ENCODE measurements around the gene CENPQ.

The CENPQ gene, protein sequence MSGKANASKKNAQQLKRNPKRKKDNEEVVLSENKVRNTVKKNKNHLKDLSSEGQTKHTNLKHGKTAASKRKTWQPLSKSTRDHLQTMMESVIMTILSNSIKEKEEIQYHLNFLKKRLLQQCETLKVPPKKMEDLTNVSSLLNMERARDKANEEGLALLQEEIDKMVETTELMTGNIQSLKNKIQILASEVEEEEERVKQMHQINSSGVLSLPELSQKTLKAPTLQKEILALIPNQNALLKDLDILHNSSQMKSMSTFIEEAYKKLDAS

DNA sequence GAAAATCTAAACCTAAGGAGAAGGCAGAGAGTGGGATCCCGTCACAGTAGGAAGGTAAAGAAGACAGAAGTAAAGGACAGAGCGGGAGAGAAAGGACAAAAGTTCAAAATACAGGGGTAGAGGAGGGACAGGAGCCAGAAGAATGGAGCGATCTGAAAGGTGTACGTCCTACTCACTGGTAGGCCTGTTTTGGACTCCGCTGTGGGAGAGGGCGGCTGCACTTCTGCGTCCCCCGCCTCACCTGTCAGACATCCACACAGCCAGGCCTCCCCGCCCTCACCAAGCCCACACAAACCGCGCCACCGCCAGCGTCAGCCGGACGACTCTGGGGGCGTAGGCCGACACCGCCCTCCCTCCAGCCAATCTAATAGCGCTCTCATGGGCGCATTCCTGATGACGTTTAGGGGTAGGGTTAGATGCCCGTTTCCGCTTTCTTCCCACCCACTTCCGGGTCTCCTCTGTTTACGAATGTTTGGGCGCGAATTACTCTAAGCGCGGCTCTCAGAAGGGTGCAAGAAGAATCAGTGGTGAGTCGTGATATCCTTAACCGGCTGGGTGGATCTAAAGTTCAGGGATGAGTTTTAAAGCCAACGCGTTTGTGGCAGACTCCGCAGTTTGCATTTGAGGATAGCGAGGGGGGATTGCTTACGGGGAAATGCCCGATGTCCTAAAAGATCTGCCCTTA, at the start of gene CENPQ, which contains the start of gene MMUT:
TSS of gene CENPQ (plus strand) at position 444 of the 685 bp plus-strand sequence. CDS start 6,807 bp downstream, outside the sequence.
TSS of gene MMUT (minus strand) at position 327 of the 685 bp plus-strand sequence. CDS start 3,787 bp downstream, outside the sequence.
- DNase-seq (ENCODE audit: low read depth), result peak; percentile 82
- peak within 1 kb of the TSS; percentile 91 for H3K4me3 ChIP-seq (ENCODE audit: low read depth, low read length)
- TF ChIP-seq, protein P1, sequence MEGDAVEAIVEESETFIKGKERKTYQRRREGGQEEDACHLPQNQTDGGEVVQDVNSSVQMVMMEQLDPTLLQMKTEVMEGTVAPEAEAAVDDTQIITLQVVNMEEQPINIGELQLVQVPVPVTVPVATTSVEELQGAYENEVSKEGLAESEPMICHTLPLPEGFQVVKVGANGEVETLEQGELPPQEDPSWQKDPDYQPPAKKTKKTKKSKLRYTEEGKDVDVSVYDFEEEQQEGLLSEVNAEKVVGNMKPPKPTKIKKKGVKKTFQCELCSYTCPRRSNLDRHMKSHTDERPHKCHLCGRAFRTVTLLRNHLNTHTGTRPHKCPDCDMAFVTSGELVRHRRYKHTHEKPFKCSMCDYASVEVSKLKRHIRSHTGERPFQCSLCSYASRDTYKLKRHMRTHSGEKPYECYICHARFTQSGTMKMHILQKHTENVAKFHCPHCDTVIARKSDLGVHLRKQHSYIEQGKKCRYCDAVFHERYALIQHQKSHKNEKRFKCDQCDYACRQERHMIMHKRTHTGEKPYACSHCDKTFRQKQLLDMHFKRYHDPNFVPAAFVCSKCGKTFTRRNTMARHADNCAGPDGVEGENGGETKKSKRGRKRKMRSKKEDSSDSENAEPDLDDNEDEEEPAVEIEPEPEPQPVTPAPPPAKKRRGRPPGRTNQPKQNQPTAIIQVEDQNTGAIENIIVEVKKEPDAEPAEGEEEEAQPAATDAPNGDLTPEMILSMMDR (IDR thresholded peaks at IDR 0.05; ENCODE audit: low read depth, low read length, missing control alignments), result no peak

DNA sequence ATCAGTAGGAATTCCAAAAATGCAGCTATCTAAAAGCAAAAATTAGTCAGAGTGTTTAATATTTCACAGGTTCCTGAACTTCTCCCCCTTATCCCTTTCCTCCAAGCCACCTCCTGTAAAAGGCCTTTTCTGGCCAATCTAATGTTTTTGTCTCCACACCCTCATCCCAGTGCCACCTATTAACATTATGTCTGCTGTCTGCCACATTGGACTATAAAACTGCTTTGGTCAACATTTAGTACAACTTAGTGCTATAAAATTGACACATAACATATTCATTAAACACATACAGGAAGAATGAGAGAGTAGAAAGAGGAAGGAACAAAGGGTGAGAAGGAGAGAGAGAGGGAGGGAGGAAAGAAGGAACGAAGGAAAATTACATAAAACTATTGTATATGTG, 47.8 kb upstream of the CENPQ start:
- TF ChIP-seq, protein P1 (IDR thresholded peaks at IDR 0.05; ENCODE audit: low read depth, low read length, missing control alignments), result no peak
- DNase-seq (ENCODE audit: low read depth), result no peak

DNA sequence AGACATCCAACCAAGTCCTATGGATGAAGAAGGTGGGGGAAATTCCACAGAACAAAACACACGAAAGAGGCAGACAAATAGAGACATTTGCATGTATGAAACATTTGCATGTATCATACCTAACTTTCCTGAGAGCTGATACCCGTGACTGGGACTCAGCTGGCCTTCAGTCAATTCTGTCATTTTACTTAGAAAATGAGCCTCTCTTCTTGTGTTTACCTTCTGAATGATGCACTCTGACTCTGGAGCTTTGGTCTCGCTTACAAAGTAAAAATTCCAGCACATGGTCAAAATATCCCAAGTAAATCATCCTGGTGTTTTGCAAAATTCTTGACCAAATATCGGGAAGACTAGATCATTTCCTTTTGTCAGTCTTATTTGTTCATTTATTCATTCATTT, 47.0 kb upstream of the CENPQ start:
- DNase-seq (ENCODE audit: low read depth), result no peak
- no peak overlapping the region for H3K4me3 ChIP-seq (ENCODE audit: low read depth, low read length)
- TF ChIP-seq, protein P1 (IDR thresholded peaks at IDR 0.05; ENCODE audit: low read depth, low read length, missing control alignments), result no peak

More for the DNA sequence above, 47.8 kb upstream of the CENPQ start:
- H3K4me3 ChIP-seq (ENCODE audit: low read depth, low read length), result no peak overlapping the region

DNA sequence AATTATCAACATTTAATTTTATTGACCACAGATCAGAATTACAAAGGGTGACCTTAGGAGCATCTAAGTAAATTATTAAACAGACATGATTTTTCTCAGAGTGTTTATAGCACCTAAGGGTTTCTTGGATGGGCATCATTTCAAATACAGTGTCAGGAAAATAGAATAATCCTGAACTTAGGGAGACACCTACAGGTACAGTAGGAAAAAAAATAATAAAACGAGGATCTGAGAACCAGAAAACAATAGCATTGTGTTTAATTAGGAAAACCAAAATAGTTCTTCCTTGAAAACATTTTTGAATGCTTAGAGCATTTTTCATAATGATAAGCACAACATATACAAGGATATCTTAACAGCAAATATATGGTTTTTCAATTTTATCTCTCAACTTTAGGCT, 39.4 kb upstream of the CENPQ start:
- TF ChIP-seq, protein P1 (IDR thresholded peaks at IDR 0.05; ENCODE audit: low read depth, low read length, missing control alignments), result no peak

DNA sequence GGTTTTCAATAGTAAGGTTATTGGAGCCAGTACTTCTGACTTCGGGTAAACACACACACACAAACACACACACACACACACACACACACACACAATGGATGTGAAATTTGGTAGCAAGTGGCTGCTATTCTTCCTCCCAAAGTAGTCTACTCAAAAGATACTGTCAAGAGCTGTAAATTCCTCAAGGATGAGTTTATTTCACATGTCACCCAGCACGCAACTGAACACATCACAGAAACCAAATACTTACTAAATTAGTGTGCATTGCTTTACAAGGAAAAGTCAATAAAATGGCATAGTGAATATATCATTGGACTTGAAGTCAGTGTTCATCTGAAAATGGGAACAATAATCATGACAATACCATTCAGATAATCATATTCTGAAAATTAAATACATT, 33.0 kb upstream of the CENPQ start:
- no peak for DNase-seq (ENCODE audit: low read depth)
- TF ChIP-seq, protein P1 (IDR thresholded peaks at IDR 0.05; ENCODE audit: low read depth, low read length, missing control alignments), result no peak
- H3K4me3 ChIP-seq (ENCODE audit: low read depth, low read length), result no peak overlapping the region

More for the DNA sequence above, 39.4 kb upstream of the CENPQ start:
- no peak for DNase-seq (ENCODE audit: low read depth)
- H3K4me3 ChIP-seq (ENCODE audit: low read depth, low read length), result no peak overlapping the region

DNA sequence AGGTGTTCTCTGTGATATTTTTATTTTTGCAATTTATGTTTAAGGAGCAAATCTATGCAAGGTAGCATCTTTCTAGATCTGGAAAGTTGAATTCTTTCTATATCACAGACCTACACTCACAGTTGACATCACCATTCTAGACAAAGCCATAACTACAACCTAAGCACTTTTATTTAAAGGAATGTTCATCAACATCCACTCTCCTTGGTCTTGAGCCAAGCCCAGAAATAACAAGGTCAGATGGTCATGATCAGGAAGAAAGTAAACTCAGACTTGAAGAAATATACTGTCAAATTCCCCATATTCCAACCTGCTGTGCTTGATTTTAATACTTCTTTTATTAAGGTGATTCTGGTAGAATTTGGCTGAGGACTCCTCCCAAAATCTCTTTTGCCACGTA, 32.3 kb upstream of the CENPQ start:
- TF ChIP-seq, protein P1 (IDR thresholded peaks at IDR 0.05; ENCODE audit: low read depth, low read length, missing control alignments), result no peak
- no peak for DNase-seq (ENCODE audit: low read depth)
- H3K4me3 ChIP-seq (ENCODE audit: low read depth, low read length), result no peak overlapping the region
